Measurements from ENCODE around the gene DNAJC28.
"Not testable (repeated sequence)": the region's sequence is repeated elsewhere in the genome, so short reads cannot be mapped to it uniquely, and the experiment has no call there.

Gene DNAJC28

DNA sequence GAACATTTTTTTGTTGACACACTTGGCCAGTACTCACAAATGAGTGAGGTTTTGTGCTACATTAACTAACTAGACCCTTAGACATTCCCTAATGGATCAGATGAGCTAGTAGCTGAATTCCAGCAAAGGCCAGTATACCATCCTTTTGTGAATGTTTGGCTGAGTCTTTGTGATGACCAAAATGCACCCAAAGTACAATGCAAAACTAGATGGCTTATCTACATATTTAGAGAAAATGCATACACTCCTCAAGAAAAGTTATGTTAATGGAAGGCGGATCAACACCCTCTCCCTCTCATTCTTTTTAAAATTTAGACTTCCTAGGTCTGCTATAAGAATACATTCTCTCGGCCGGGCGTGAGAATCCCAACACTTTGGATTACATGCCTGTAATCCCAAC, 20.1 kb upstream of the DNAJC28 start:
- TF ChIP-seq, protein P1, sequence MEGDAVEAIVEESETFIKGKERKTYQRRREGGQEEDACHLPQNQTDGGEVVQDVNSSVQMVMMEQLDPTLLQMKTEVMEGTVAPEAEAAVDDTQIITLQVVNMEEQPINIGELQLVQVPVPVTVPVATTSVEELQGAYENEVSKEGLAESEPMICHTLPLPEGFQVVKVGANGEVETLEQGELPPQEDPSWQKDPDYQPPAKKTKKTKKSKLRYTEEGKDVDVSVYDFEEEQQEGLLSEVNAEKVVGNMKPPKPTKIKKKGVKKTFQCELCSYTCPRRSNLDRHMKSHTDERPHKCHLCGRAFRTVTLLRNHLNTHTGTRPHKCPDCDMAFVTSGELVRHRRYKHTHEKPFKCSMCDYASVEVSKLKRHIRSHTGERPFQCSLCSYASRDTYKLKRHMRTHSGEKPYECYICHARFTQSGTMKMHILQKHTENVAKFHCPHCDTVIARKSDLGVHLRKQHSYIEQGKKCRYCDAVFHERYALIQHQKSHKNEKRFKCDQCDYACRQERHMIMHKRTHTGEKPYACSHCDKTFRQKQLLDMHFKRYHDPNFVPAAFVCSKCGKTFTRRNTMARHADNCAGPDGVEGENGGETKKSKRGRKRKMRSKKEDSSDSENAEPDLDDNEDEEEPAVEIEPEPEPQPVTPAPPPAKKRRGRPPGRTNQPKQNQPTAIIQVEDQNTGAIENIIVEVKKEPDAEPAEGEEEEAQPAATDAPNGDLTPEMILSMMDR (IDR thresholded peaks at IDR 0.05; ENCODE audit: unreplicated experiment in 3 of 3), result no peak
- Mint-ChIP-seq H3K9me3 (no peaks in the 10 kb centered on the region), H3K27ac (no peak overlapping the region), H3K27me3 (ENCODE audit: low read depth) (no peaks in the 10 kb centered on the region), H3K4me3 (no peak overlapping the region), H3K36me3 (ENCODE audit: low read depth) (peaks cover 77% of the 10 kb centered on the region), H3K4me1 (no peaks in the 10 kb centered on the region)

DNA sequence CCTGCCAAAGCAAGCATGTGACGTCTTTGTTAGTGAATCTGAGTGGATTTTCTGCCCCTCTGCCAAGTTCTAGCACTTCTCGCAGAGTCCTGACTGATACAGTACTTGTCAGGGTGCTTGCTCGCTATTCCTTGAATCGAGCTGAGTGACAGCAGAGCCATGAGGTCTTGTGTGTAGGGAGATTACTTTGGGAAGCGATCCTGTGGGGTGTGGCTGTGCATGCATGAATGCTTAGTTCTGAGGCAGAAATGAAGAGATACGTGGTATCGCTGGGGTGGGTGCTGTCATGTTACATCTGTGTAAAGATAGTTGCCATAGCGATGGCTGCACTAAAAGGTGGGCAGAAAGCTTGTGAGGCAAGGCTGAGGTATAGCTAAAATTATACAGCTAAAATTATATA, 19.3 kb upstream of the DNAJC28 start:
- peaks cover 76% of the 10 kb centered on the region for H3K36me3 Mint-ChIP-seq (ENCODE audit: low read depth)
- no peak overlapping the region for H3K4me3 Mint-ChIP-seq
- H3K4me1 Mint-ChIP-seq, result no peaks in the 10 kb centered on the region
- no peak overlapping the region for H3K27ac Mint-ChIP-seq
- TF ChIP-seq, protein P1 (IDR thresholded peaks at IDR 0.05; ENCODE audit: unreplicated experiment in 3 of 3), result no peak
- H3K27me3 Mint-ChIP-seq (ENCODE audit: low read depth), result no peaks in the 10 kb centered on the region
- H3K9me3 Mint-ChIP-seq, result no peaks in the 10 kb centered on the region

DNA sequence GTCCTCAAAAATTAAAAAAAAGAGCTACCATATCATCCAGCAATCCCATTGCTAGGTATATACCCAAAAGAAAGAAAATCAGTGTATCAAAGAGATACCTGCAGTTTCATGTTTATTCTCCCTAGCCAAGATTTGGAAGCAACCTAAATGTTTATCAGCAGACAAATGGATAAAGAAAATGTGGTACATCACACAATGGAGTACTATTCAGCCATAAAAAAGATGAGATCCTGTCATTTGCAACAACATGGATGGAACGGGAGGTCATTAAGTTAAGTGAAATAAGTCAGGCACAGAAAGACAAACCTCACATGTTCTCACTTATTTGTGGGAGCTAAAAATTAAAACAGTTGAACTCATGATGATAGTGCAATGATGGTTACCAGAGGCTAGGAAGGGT, 15.5 kb upstream of the DNAJC28 start:
- not testable (repeated sequence) for H3K4me1 Mint-ChIP-seq; H3K27me3 Mint-ChIP-seq (ENCODE audit: low read depth); H3K9me3 Mint-ChIP-seq; H3K4me3 Mint-ChIP-seq; H3K27ac Mint-ChIP-seq
- H3K36me3 Mint-ChIP-seq (ENCODE audit: low read depth), result peaks cover 83% of the 10 kb centered on the region

DNA sequence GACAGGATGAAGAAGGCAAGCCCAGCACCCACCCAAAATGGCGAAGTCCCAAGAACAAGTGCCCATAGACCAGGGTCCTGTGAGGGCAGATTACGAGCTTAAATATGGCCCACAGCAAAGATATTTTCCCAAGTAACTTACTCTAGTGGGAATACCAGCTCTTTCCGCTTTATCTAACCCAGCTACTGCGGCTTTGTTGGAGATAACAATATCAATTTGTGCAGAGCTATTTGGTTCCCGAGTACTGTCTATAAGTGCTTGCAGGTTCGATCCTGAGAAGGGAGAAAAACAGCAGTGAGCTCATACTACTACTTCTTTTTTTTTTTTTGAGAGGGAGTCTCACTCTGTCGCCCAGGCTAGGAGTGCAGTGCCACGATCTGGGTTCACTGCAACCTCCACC, 14.3 kb upstream of the DNAJC28 start:
- Mint-ChIP-seq H3K9me3 (no peaks in the 10 kb centered on the region), H3K4me3 (no peak overlapping the region), H3K4me1 (no peaks in the 10 kb centered on the region), H3K36me3 (ENCODE audit: low read depth) (peaks cover 73% of the 10 kb centered on the region), H3K27me3 (ENCODE audit: low read depth) (no peaks in the 10 kb centered on the region), H3K27ac (no peak overlapping the region)
- TF ChIP-seq, protein P1 (IDR thresholded peaks at IDR 0.05; ENCODE audit: unreplicated experiment in 3 of 3), result no peak

DNA sequence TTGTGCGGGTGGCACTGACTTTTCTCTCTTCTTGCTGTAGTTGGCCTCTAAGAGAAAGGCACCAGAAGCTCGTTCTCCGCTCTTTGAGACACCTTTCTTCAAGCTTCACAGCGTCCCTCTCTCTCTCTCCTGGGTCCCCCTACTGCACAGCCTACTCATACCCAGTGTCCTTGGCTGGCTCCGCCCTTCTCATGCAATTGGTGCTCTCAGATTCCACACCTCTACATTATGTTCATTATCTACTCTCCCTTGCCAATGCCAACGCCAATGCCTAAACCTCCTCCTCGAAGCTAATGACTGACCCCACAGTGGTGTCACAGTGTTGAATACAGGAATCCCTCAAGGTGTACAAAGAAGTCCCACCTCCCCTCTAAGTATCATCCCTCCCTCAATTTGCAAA, 4.8 kb upstream of the DNAJC28 start:
- H3K36me3 Mint-ChIP-seq (ENCODE audit: low read depth), result no peaks in the 10 kb centered on the region
- TF ChIP-seq, protein P1 (IDR thresholded peaks at IDR 0.05; ENCODE audit: unreplicated experiment in 3 of 3), result no peak
- H3K27ac Mint-ChIP-seq, result no peak overlapping the region

DNA sequence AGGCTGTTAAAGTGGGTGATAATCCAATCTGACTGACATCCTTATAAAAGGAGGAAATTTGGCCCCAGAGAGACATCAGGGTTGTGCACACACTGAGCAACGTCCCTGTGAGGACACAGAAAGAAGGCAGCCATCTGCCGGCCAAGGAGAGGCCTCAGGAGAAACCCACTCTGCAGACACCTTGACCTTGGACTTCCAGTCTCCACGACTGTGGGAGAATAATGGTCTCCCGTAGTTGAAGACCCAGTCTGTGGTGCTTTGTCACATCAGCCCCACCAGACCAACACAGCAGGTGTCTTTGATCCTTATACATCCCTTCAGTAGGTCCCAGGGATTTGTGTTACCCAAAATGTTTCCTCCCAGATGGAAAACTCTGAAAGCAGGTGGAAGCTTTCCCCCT, 4.2 kb upstream of the DNAJC28 start:
- Mint-ChIP-seq H3K36me3 (ENCODE audit: low read depth) (no peaks in the 10 kb centered on the region), H3K27me3 (ENCODE audit: low read depth) (peaks cover 4% of the 10 kb centered on the region), H3K4me3 (no peak overlapping the region), H3K27ac (no peak overlapping the region), H3K9me3 (no peaks in the 10 kb centered on the region), H3K4me1 (peaks cover 7% of the 10 kb centered on the region)
- TF ChIP-seq, protein P1 (IDR thresholded peaks at IDR 0.05; ENCODE audit: unreplicated experiment in 3 of 3), result no peak

More for the DNA sequence above, 4.8 kb upstream of the DNAJC28 start:
- Mint-ChIP-seq H3K27me3 (ENCODE audit: low read depth) (peaks cover 4% of the 10 kb centered on the region), H3K4me1 (peaks cover 7% of the 10 kb centered on the region), H3K9me3 (no peaks in the 10 kb centered on the region), H3K4me3 (peak overlapping the region in 1 of 3 experiments; percentile 17)
